GM19455 (cell line): ENCODE data around the gene RASGRP3.
A peak's percentile ranks its signal among the peaks of the same experiment; 100 is the strongest.
"Not testable (repeated sequence)": the region's sequence is repeated elsewhere in the genome, so short reads cannot be mapped to it uniquely, and the experiment has no call there.

Source experiments
- ATAC-seq: cut with Tn5 transposase; IDR thresholded peaks from one replicate; pipeline ENCODE4 v1.9.1; 2021; ENCODE audit not compliant: unreplicated experiment

RASGRP3 gene, protein sequence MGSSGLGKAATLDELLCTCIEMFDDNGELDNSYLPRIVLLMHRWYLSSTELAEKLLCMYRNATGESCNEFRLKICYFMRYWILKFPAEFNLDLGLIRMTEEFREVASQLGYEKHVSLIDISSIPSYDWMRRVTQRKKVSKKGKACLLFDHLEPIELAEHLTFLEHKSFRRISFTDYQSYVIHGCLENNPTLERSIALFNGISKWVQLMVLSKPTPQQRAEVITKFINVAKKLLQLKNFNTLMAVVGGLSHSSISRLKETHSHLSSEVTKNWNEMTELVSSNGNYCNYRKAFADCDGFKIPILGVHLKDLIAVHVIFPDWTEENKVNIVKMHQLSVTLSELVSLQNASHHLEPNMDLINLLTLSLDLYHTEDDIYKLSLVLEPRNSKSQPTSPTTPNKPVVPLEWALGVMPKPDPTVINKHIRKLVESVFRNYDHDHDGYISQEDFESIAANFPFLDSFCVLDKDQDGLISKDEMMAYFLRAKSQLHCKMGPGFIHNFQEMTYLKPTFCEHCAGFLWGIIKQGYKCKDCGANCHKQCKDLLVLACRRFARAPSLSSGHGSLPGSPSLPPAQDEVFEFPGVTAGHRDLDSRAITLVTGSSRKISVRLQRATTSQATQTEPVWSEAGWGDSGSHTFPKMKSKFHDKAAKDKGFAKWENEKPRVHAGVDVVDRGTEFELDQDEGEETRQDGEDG

DNA sequence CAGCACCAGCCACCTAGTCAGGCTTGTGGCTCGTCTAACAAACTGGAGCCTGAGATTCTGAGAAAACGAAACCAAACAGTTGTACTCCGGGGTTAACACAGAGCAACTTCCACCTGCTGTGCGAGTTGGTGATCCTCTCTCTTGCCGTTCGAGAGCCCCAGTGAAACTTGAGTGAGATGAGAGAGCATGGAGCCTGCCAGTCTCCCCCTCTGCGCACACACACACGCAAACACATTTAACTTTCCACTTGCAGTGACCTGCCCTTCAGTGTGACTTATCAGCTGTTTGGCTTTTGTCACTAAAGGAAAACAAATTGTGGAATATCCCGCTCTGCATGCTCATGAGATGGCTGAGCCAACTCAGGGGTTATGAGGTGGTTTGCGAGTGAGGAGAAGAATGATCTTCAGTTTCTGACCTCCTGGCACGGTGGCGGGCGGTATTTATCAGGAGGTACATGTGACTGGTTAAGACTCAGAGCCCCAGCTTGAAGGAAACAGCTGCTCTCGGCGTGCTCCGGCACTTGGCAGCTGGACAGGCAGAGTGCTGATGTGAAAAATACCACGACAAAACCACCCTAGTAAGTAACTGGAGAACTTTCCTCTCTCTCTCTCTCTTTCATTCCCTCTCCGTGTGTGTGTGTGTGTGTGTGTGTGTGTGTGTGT, at the start of gene RASGRP3:
Gene RASGRP3, plus strand, starts transcription at position 519 of the 662 bp plus-strand sequence. CDS start 38,488 bp downstream, outside the sequence.
- peak; percentile 56 for ATAC-seq

DNA sequence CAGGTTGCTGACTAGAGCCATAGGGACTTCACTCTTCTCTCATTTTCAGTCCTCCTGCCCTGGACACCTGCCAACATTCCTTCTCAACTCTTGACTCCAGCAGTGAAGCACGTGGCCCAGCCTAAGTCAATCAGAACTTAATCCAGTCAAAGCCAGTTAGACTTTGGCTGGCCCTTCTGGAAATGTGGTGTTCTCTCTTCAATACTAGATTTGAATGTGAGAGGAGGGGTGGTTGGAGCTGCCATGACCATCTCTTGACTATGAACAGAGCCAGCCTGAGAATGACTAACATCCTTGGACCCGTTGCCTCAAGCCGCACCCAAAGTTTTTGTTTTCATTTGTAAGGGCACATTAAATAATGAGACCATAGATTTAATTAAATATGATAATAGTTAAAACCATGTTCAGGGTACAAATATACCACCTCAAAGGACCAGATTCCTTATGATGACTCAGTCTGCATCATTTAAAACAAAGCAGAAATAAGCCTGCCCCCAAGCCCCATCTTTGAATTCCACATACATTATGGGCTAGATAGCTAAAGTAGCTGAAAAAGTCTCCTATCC, 49.7 kb upstream of the RASGRP3 start:
- no peak for ATAC-seq

DNA sequence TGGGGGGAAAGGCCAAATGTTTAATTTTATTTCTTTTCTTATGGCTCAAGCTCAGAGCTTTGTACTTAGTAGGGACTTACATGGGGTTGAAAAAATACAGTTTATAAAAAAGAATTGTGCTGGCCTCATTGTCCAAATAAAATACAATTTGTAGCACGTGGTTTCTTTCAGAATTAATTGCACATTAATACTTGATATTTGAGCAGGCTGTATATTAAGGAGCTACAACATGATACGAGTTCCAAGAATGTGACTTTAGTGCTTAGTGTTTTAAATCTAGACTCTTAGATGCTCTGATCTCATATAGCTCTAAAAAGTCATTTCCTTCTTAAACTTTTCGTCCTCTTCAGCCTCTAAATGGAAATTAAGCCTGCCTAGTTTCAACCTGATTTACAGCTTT, 46.4 kb upstream of the RASGRP3 start:
- no peak for ATAC-seq

DNA sequence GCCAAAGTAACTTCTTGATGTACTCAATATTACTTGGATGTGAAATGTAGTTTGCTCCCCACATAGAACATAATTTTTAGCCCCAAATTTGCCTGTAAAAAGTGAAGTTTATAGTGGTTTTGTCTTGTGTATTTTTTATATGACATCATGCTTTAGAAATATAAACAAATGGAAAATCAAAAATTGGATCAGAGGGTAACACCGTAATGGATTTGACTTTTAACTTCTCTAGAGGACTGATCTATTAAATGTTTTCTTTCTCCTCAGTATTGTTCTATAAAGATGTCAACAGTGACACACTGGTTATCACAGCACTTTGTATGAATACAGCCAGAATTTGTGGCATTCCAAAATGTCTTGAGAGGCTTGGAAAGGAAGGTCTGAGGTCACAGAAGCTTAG, 45.6 kb upstream of the RASGRP3 start:
- ATAC-seq: no peak

DNA sequence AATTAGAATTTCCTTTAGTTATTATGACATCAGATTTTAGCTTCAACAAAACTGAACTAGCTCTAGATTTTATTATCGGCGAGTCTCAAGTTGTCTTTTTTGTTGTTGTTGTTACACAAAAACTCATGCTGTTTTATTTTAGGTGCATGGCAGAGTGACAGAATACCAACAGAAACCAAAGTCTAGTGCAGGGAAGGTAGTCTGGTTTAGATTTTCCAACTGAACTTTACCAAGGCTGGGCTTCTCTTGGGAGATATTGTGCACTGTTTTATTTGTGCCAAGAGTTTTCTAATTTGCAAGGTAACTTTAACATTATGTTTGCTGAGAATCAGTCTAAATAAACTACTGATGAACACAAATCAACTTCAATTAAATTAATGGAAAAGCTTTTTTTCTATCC, 43.6 kb upstream of the RASGRP3 start:
- no peak for ATAC-seq

DNA sequence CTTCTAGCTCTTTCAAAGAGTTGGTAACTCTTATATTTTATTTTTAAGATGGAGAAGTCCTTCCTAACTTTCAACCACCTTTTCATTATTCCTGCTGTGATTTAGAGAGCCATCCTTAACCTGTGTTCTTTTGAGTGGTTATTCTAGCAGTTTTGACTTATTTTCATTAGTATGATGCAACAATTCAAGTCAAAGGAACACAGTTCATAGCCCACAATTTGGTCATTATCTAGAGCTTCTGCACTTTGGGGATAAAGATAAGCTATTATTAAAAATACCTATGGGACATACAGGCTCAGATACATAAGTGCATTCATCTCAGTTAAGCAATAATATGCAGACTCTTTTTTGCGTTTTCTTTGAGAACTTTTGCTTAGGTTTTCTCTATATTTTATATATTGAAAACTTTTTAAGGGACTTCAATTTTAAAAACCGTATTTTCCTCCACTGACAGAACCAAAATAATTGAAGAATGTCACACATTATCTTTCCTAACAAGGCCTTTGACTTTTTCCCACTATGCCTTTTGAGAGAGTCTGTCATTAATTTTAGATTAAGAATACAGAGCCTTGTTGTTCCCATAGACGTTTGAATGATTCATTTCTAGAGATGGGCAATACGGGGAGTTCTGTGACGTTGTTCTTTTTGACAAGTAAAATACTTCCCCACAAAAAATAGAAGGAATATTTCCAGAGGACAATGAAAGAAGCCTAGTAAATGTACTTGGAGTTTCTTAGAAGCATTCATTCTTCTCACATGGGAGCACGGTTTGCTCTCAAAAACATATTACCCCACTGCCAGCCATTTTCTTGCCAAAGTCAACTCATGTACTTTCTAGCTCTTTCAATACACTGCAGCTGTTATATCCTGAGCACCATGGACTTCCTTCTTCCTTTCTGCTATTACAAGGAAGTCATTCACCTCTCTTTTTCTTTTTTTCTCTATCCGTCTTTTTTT, 42.9 kb upstream of the RASGRP3 start:
- no peak for ATAC-seq

DNA sequence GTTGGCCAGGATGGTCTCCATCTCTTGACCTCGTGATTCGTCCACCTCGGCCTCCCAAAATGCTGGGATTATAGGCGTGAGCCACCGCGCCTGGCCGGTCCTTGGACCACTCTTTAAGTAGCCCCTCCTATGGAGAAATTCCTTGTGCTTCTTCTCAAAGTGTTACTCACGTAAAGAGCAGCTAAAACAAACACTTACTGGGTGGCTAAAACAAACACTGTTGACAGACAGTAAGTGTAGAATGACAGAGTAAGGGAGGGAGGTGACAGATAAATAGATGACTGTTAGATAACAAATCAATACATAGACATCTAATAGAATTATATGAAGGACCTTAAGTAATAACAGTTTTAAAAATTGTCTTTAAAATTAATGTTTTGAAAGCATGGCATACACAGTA, 40.9 kb upstream of the RASGRP3 start:
- ATAC-seq: no peak

DNA sequence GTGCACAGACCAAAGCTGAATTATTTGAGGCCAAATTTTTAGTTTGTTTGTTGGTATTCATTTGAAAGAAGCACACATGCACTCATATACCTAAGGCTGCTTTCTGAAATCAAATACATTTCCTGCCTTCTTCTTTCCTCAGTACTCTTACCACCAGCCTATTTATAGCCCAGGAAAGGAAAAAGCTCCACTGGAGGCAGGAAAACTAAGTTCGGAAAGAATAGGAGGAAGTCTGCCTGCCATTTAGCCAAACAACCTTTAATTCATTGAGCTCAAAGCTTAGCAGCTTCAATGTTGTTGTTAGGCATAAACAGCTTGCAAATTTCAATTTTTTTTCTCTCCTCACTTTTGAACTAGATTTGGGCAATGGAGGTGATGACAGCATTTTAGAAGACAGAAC, 40.4 kb upstream of the RASGRP3 start:
- ATAC-seq: no peak

DNA sequence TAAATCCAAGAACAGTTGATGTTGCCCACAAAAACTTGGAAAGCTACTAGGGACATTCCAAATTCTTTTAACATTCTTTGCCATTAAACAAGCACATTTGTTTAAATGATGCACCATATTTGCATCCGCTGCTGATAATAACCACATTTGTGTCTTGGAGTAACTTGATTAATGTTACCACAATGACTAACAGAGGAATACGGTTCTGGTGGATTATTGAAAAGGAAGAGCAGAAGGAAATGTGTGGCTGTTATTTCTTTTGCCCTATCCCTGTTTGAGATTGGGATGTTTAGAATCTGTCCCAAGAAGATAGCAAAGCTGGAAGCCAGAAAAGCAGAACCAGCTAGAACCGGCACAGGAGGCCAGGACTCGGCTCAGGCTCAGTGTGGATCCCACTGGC, 39.2 kb upstream of the RASGRP3 start:
- no peak for ATAC-seq

DNA sequence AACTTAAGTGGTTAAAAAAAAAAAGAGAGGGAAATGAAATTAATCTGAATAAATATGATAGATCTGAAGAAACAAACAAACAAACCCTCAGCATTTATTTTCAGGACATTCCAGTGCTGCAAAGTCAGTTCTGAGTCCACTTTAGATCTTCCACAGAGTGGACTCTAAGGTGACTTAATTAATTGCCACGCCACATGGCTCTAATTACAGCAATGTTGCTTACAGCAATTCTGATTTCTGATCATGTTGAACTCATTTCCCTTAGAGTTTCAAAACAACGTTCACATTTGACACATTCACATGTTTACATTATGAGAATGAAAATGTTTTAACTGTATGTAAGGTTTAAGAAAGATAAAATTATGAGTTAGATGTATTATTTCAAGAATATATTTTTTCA, 38.6 kb upstream of the RASGRP3 start:
- ATAC-seq: no peak

DNA sequence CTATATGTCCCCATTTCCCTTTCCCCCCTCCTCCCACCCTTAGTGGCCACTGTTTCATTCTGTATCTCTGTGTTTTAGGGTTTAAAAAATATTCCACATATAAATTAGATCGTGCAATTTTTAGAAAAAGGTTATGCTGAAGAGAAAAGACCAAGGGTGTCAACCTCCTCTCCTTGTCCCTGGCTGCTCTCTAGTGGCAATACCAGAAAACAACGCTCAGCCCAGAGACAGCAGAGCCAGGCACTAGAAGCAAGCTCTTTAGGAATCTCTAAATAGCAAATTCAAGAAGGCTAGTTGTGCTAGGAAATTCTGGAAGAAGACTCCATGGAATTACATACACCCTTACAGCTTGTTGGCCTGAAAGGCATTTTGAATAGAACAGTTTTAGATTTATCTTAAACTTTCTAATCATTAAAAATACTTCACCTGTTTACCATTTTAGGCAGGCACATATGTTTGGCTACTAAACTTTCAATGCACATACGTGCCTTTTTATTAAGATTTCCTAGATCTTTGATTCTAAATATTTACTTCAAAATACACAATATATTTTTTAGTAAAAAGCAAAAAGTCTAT, 35.1 kb upstream of the RASGRP3 start:
- no peak for ATAC-seq

DNA sequence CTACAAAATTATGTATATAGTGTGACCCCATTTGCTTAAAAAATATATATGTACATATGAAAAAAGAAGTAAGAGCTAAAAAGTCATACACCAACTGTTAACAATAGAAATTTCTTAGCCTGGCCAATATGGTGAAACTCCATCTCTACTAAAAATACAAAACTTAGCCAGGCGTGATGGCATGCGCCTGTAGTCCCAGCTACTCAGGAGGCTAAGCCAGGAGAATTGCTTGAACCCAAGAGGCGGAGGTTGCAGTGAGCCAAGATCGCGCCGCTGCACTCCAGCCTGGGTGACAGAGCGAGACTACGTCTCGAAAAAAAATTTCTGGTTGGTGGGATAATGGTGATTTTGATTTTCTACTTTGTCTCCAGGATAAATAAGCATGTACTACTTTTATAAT, 34.4 kb upstream of the RASGRP3 start:
- ATAC-seq: not testable (repeated sequence)

DNA sequence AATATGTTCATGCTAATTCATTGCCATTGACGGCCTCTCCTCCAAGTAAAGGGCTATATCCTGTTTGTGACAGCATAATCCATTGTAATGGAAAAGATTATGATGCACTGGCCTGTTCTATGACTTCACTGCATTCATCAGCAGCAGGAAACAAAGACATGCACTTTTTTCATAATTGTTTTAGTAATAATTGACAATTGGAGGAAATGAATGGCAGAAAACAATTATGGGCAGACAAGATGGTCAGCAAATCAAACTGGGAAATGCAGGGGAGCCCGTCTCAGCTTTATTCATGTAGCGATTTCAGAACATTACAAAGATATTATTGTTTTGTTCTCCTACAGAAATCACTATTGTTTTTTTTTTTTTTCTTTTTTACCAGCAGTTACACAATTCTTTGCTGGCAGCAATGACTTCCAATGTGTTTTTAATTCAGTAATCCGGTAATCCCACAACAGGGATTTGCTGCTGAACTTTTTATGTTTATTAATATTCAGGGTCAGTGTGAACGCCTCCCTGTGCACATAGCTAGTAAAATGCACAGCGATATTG, 33.8 kb upstream of the RASGRP3 start:
- ATAC-seq: no peak

DNA sequence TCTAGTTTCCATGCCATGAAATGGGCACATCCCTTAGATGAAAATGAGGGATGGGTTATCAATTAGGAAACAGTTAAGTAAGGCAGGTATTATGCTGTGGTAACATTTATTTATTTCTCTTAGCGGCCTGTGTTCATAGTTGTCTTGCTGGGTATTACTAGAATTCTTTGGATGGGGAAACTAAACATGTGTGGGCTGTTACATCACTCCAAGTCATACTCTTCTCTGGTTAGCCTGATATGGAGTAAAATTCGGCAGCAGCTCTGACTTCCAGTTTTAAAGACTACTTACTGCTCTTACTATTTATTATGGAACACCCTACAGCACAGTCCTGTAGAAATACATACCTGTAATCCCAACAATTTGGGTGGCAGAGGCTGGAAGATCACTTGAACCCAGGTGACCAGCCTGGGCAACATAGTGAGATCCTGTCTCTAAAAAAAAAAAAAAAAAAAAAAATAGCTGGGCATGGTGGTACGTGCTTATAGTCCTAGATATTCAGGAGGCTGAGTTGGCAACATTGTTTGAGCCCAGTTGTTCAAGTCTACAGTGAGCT, 33.1 kb upstream of the RASGRP3 start:
- ATAC-seq: no peak

DNA sequence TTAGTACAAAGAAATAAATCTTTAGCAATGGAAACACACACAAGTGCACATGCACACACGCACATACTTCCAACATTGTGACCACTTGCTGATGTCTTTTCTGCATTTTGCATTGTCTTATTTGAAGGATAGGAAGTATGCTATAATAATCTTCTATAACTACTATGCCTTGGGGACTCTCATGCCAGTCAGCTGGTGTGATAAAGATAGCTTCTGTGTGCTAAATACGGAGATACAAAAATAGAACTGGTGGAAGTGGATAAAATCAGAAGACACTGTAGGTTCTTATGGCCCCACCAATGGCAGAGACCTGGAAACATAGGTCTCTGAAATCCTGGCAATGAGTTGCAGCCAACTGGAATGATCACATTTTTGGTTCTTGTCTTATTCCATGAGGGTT, 31.5 kb upstream of the RASGRP3 start:
- ATAC-seq: no peak

DNA sequence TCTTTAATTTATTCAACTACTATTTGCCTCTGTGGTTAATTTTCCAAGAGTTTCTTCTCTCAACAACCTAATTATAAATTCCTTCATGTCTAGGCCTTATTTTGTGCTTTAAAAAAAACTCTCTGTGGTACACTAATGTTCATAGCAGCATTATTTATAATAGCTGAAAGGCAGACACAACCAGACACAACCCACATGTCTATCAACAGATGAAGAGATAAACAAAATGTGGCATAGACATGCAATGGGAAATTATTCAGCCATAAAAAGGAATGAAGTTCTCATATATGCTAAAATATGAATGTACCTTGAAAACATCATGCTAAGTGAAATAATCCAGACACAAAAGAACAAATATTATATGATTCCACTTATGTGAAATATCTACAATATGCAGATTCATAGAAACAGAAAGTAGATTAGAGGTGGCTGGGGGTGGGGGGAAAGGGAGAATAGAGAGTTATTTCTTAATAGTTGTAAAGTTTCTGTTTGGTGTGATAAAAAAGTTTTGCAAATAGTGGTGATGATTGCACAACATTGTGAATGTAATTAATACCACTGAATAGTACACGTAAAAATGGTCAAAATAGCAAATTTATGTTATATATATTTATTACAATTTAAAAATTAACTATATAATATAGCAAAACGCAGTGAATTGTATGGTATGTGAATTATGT, 28.1 kb upstream of the RASGRP3 start:
- ATAC-seq: no peak

DNA sequence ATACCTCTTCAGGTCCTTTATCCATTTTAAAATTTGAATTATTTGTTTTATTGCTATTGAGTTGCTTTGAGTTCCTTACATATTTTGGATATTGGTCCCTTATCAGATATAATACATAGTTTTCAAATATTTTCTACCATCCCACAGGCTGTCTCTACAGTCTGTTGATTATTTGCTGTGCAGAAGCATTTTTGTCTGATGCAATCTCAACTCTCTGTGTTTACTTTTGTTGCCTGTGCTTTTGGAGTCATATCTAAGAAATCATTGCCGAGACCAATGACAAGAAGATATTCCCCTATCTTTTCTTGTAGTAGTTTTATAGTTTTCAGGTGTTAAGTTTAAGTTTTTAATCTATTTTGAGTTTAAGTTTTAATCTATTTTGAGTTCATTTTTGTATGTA, 25.2 kb upstream of the RASGRP3 start:
- no peak for ATAC-seq

DNA sequence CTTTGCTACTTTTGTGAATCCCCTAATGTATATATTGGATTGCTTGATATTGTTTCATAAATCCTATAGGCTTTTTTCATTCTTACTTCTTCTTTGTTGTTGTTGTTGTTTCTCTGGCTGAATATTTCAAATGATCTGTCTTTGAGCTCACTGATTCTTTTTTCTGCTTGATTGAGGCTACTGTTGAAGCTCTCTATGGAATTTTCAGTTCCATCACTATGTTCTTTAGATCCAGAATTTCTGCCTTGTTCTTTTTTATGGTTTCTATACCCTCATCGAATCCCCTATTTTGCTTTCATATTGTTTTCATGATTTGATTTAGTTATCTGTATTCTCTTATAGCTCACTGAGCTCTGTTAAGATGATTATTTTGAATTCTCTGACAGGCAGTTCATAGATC, 24.6 kb upstream of the RASGRP3 start:
- ATAC-seq: no peak

DNA sequence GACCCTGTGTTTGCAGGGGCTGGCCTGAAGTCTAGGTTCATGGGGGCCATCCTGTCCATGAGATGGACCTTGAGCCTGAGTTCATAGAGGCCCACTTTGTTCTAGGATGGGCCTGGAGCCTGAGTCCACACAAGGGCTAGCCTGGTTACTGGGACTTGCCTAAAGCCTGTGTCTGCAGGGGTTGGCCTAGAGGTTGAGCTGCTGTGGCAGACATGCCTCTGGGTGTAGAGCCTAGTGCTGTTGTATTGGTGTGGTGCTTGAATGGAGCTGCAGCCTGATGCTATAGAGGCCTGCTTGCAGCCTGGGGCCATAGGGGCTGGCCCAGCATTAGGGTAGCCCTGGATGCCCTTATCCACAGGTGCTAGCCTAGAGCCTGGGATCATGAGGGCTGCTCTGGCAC, 23.9 kb upstream of the RASGRP3 start:
- no peak for ATAC-seq
